BJ (cell line): ENCODE measurements around the gene PLK4. TPM values are rescaled to one million over a fixed set of nuclear protein-coding genes. Genes with fewer than 3 reads are reported as not detected.

ENCODE experiments used
- CTCF ChIA-PET: fragments of 350-600 bp; formaldehyde crosslinking; extraction: SDS; loops from one replicate; lab custom pipeline; 2021; ENCODE audit warnings: antibody characterized with exemption, inconsistent platforms; lab: Yijun Ruan, JAX
- POLR2A ChIA-PET: fragments of 300-600 bp; sonication (Branson Sonifier 250); formaldehyde crosslinking; extraction: SDS; loops from one replicate; lab custom pipeline; 2021; ENCODE audit warnings: antibody characterized with exemption; lab: Charles Lee
- DNase-seq: peaks from one replicate; pipeline ENCODE4 v3.0.0-alpha.2; 2011; ENCODE audit warnings: low read depth
- H3K27me3 ChIP-seq: 2 replicates; pipeline ENCODE4 v1.6.0; 2011; ENCODE audit warnings: low read length; ENCODE audit not compliant: control insufficient read depth, insufficient read depth
- H3K36me3 ChIP-seq: 2 replicates; pipeline ENCODE4 v1.5.1; 2011; ENCODE audit warnings: low read length; ENCODE audit not compliant: control insufficient read depth, insufficient read depth
- H3K4me3 ChIP-seq: 2 replicates; pipeline ENCODE4 v1.5.1; 2011; ENCODE audit warnings: low read depth, mild to moderate bottlenecking, control low read depth, low read length
- CTCF ChIP-seq: IDR thresholded peaks from 2 replicates; pipeline ENCODE4 v1.5.1; 2011; ENCODE audit warnings: low read depth, mild to moderate bottlenecking, control low read depth, inconsistent platforms, low read length, moderate library complexity; ENCODE audit not compliant: insufficient read depth
- polyA plus RNA-seq: library from polyadenylated mRNA; depleted of rRNA; stranded (reverse); fragments of >200 nt; gene quantifications from 2 replicates; pipeline ENCODE4 v1.2.3, GENCODE V29; 2011

Gene PLK4
- polyA plus RNA-seq, 1 experiment: 6.5 TPM

- no peak for DNase-seq
- CTCF ChIA-PET: interaction anchor here (0.5 to 1.3 kb wide), 3 partner anchors 8 to 130 kb away, joined by 3 to 4 read pairs (median 4); no protein-coding TSS in a partner anchor
- no peaks in the 10 kb centered on the region for H3K36me3 ChIP-seq
- no peaks in the 10 kb centered on the region for H3K27me3 ChIP-seq
- no peak for TF ChIP-seq CTCF
- POLR2A ChIA-PET: no interaction called here
- no peak overlapping the region for H3K4me3 ChIP-seq
Observed at GRCh38 chr4:127875791-127876190, 4.9 kb upstream of the PLK4 start.

GRCh38 chr4:127881563-127881864 is 821 bp downstream of the PLK4 start:
- H3K36me3 ChIP-seq: no peaks in the 10 kb centered on the region
- CTCF ChIA-PET: interaction anchor here (1.9 kb wide), 1 partner anchor 12 kb away, joined by 4 read pairs; no protein-coding TSS in a partner anchor
- H3K4me3 ChIP-seq: peak overlapping the region; percentile 95
- TF ChIP-seq CTCF: no peak
- H3K27me3 ChIP-seq: no peaks in the 10 kb centered on the region
- no peak for DNase-seq
- POLR2A ChIA-PET: no interaction called here

- CTCF ChIA-PET: interaction anchor here (0.6 kb wide), 1 partner anchor 56 kb away, joined by 3 read pairs; no protein-coding TSS in a partner anchor
- POLR2A ChIA-PET: no interaction called here
- Histone ChIP-seq H3K27me3 (no peaks in the 10 kb centered on the region), H3K36me3 (no peaks in the 10 kb centered on the region), H3K4me3 (no peak overlapping the region)
- TF ChIP-seq CTCF: no peak
- no peak for DNase-seq
Observed at GRCh38 chr4:127888559-127888958, 7.9 kb downstream of the PLK4 start.

- H3K4me3 ChIP-seq: no peak overlapping the region
- POLR2A ChIA-PET: interaction anchor here (0.6 kb wide), 1 partner anchor 1850 kb away, joined by 3 read pairs; no protein-coding TSS in a partner anchor
- DNase-seq: no peak
- CTCF ChIA-PET: no interaction called here
- no peak for TF ChIP-seq CTCF
- no peaks in the 10 kb centered on the region for H3K36me3 ChIP-seq
- H3K27me3 ChIP-seq: no peaks in the 10 kb centered on the region
Observed at GRCh38 chr4:127889903-127890302, 9.2 kb downstream of the PLK4 start.

- ChIA-PET CTCF (no interaction called here), POLR2A (no interaction called here)
- Histone ChIP-seq H3K27me3 (no peaks in the 10 kb centered on the region), H3K4me3 (no peak overlapping the region), H3K36me3 (no peaks in the 10 kb centered on the region)
- DNase-seq: no peak
- TF ChIP-seq CTCF: no peak
Observed at GRCh38 chr4:127896069-127896468, 15.4 kb downstream of the PLK4 start.
